Retina (tissue), 1 donor: ENCODE data around the gene OLIG2.

Experiments
- DNase-seq: peaks from one replicate; pipeline ENCODE4 v3.0.0-alpha.2; 2016

The OLIG2 gene

DNA sequence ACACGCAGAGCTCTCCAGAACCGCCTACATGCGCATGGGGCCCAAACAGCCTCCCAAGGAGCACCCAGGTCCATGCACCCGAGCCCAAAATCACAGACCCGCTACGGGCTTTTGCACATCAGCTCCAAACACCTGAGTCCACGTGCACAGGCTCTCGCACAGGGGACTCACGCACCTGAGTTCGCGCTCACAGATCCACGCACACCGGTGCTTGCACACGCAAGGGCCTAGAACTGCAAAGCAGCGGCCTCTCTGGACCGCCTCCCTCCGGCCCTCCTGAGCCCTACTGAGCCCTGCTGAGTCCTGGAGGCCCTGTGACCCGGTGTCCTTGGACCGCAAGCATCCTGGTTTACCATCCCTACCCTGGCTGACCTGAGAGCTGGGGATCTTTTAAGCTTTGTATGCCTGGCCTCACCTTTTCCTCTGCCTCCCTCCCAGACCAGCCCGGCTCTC is 8.3 kb downstream of the OLIG2 start:
- DNase-seq = no peak

- peak; percentile 20 for DNase-seq
Observed at GRCh38 chr21:33035147-33035546, 9.4 kb downstream of the OLIG2 start.

- DNase-seq = no peak
Observed at GRCh38 chr21:33036430-33037162, 10.9 kb downstream of the OLIG2 start.

GRCh38 chr21:33037501-33037900 is 11.8 kb downstream of the OLIG2 start:
- DNase-seq = no peak

GRCh38 chr21:33039536-33039935 is 13.8 kb downstream of the OLIG2 start:
- DNase-seq = peak; percentile 61

DNA sequence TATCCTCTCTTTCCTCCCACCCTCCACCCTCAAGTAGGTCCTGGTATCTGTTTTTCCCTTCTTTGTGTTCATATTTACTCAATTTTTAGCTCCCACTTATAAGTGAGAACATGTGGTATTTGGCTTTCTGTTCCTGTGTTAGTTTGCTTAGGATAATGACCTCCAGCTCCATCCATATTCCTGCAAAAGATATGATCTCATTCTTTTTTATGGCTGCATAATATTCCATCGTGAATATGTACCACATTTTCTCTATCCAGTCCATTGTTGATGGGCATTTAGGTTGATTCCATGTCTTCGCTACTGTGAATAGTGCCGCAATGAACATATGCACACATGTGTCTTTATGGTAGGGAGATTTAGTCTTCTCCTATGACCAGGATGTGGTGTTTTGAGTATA is 14.5 kb downstream of the OLIG2 start:
- no peak for DNase-seq

DNA sequence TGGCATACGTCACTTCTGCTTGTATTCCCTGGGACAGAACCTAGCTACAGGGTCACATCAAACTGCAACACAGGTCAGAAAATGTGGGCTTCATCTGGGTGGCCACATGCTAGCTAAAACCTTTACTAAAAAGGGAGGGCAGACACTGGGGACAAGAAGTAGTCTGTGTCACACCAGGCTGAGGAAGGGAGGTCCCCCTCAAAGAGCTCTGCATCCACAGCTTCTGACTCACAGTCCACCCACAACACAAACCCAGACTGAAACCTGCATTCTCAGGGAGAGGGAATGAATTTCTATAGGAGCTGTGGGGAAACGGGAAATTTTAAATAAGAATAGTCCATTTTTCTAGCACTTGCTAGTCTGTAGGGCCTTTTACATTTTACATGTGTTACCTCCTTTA is 16.2 kb downstream of the OLIG2 start:
- no peak for DNase-seq

DNA sequence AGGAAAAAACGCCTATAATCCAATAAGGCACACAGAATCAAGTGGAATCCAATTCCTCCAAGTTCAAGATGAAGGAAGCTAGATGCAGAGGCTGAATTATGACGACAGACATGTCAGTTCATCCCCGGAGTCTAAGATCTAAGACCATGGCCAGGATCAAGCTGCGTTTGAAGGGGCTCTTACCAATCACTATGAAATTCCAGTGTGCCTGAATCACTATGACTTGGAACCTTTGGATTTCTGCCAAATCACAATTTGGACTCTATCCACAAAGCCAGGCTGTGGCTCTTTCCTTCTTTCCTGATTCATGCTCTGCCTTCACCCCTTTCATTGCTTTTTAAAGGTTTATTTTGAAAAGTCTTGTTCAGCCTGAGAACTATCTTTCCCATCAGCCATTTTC is 17.1 kb downstream of the OLIG2 start:
- DNase-seq = no peak

DNA sequence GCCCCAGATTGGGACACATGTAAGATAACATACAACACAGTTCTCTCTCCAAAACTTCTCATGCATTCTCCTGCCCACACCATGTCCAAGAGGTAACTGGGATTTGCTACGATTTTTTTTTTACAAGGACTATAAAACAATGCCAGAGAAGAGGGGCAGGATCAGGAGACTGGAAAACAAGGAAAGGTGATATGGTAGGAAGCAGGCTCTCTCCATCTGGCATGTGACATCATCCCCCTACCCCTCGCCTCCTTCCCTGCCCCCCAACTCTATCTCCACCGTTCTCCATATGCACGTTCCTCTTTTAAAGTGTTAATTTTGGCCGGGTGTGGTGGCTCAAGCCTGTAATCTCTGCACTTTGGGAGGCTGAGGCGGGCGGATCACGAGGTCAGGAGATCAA is 20.7 kb downstream of the OLIG2 start:
- DNase-seq = no peak

- no peak for DNase-seq
Observed at GRCh38 chr21:33047231-33047630, 21.5 kb downstream of the OLIG2 start.

DNA sequence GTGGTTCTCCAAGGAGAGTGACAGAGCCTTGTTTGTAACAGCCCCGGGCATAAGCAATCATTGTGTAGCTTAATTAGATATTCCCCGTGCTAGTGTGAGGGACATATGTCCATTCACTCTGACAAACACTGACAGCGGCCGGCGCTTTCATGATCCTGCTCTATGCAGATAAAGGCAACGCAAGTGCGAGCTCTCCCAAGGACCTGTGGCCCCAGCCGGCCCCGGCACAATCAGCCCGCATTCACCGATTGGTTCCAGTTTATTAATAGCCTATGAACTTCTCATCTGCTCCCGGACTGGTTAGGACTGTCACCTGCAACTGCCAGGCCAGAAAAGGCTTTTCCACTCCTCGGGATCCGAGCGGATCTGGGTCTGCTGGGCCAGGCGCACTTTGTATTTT is 26.2 kb downstream of the OLIG2 start:
- DNase-seq = peak; percentile 14

- no peak for DNase-seq
Observed at GRCh38 chr21:33053951-33054350, 28.2 kb downstream of the OLIG2 start.

DNA sequence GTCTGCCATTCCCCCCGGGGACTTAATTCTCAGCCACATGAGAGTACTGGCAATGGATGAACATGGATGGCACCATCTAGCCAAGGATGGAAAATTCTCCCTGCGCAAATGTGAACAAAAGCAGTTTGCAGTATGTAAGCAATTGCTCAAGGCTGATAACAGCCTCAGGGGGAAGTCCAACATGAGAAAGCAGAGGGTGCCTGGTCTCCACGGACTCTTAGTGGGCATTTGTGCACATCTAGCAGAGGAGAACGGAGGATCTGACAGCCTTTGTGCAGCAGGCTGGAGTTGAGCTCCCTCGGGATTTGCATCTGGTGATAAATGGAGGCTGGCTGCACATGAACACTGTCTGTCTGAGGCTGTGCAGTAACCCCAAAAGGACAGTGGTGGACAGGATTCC is 30.3 kb downstream of the OLIG2 start:
- no peak for DNase-seq

DNA sequence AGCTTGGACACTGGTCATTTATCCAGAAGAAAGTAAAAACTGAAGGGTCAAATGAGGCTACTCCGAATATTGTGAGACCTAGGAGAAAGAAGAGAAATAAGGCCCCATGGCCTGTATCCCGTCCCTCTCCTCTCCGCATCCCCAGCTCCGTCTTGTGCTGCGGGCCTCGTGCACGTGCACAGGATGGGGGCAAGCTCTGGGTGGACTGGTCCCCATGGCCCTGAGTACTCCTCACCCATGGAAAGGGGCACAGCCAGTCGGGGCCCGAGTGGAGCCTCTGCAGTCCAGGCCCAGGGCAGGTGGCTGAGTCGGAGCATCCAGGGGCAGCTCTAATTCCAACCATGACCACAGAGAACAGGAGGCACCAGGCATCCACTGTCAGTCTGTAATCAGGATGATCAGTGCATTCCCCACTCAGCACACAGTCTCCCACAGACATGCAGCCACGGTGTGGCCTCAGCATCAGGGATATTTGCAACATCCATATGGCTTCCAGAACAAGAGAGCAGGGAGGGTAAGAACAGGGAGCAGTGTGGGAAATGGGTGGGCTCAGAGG is 31.7 kb downstream of the OLIG2 start:
- no peak for DNase-seq

GRCh38 chr21:33058527-33058926 is 32.8 kb downstream of the OLIG2 start:
- DNase-seq = no peak

GRCh38 chr21:33058957-33059356 is 33.2 kb downstream of the OLIG2 start:
- no peak for DNase-seq

DNA sequence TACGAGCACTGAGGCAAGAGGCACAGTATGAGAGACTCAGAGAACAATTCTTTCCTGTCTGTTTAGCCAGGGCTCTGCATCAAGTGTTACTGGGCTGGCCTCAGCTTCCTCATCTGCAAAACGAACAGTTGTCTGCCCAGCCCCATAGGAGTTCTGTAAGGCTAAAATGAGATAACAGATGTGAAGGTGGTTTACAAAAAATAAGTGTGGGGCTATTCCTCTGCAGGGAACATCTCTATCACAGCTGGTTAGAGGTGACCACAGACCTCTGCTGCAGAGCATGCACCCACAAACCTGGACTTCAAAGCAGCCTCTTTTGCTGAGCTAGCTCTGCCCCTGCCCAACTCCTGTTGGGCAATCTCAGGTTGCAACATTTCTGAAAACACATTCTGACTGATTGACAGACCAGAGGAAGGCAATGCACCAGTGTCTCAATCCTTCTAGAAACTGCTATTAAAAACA is 33.7 kb downstream of the OLIG2 start:
- DNase-seq = no peak

DNA sequence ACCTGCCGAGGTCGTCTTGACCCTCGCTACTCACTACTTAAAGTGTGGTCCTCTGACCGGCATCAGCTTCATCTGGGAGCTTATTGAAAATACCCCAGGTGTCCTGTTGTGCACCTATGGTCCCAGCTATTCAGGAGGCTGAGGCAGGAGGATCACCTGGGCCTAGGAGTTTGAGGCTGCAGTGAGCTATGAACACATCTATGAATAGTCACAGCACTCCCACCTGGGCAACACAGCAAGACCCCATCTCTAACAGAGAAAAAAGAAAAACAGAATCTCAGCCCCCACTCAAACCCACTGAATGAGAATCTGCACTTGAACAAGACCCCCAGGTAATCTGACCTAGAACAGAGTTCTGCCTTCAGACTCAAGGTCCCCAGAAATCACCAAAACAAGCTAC is 35.5 kb downstream of the OLIG2 start:
- DNase-seq = no peak

- no peak for DNase-seq
Observed at GRCh38 chr21:33063375-33063883, 37.7 kb downstream of the OLIG2 start.

DNA sequence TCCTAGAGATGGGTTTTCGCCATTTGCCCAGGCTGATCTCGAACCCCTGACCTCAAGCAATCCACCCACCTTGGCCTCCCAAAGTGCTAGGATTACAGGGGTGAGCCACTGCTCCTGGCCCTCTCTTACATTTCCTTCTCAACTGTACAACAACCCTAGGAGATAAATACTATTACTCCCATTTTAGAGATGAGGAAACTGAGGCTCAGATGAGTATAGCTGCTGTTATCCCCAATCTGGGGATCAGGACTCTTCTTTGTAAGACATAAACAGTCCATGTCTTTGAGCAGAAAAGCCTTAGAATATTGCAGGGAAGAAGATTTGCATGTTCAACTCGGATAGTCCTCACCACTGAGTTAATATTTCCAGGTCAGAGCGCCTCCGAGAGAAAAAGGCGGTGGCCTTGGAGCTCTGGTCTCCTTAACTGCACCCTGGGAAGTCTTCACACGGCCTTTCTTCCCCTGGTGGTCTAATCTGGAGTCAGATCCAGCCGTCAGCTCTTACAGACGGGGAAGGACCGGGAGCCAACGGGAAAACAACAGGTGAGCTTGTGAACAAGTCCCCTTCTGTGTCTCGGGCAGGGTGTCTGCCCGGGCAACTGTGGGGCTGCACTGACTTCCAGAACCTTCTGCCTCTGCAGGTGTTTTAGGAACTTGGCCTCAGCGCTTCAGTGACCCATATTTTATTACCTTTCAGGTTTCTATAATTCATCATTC is 38.3 kb downstream of the OLIG2 start:
- peak; percentile 32 for DNase-seq

DNA sequence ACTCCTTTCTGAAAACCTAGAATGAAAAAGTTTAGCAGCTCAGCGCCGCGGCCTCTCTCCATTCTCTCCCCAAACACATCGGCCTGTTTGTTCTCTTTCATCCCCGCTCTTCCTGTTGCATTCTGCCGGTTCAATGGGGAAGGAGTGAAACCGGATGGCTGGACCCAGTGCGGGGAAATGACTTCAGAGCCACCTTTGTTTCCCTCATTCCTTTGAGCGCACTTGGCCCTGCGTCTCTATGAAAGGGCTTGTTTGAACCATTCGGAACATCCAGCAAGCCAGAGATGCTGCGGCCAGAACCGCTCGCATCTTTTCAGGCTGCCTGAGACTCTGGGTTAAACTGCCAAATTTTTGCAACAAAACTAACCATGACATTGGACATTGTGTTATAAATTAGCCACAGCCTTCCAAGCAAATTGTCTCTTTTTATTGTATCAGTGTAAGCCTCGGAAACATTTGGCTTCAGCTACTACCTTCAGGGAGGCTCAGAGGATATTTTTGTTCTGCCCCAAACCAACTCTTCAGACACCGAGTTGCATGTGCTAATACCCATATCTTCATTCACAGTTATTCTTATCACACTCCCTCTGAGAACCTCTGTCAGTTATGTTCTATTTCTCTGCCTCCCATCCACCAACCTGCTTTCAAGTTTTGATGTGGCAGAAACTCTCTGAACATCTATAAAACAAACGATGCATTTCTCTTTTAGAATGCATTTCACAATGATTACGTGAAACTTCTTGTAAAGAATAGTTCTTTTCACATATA is 39.1 kb downstream of the OLIG2 start:
- peak; percentile 34 for DNase-seq

DNA sequence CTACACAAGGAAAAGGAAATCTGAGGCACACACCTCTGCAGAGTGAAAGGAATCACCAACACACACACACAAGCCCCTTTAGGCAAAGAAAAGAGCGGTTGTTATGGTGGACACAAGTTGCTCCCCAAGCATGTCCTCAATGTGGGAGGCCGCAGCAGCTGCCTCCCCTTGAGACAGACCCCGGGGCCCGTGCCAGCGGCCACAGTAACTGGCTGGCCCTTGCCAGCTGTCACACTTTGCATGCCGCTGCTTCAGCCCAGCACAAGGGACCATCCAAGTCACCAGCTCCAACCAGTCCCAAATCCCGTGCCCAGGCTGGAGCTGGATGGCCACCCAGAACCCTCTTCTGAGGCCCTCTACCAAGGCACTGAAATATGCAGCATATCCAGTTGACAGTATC is 41.3 kb downstream of the OLIG2 start:
- no peak for DNase-seq

- no peak for DNase-seq
Observed at GRCh38 chr21:33067457-33067856, 41.7 kb downstream of the OLIG2 start.
